ENCODE measurements around the gene SYMPK. TPM values are rescaled to one million over a fixed set of nuclear protein-coding genes. Genes with fewer than 3 reads are reported as not detected.
A peak's percentile ranks its signal among the peaks of the same experiment; 100 is the strongest.

Gene SYMPK
- total RNA-seq, 1 donor from 2014 or later: 70.0 TPM

DNA sequence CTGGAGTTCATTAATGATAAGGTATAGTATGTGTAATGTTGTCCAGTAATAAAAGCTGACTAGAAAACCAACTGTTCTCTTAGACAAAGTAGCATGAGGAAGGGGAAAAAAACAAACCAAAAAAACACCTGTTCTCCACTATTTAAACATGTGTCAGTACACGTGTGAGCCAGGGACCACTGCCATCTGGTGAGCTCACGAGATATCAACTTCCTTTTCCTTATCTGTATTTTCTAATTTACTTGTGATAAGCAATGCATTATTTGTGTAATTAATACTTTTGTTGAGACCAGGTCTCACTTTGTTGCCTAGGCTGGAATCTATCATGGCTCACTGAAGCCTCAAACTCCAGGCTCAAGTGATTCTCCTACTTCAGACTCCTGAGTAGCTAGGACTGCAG lies 89.6 kb downstream of the SYMPK start:
- Histone ChIP-seq H3K9ac (ENCODE audit: low read length) (no peak overlapping the region), H3K4me1 (ENCODE audit: insufficient read depth, low read length) (peaks cover 10% of the 10 kb centered on the region), H3K79me2 (ENCODE audit: insufficient read depth, low read length) (no peaks in the 10 kb centered on the region), H3K36me3 (ENCODE audit: insufficient read depth, low read length) (peaks cover 14% of the 10 kb centered on the region), H4K20me1 (ENCODE audit: insufficient read depth, low read length) (peaks cover 43% of the 10 kb centered on the region), H2AFZ (ENCODE audit: low read depth, low read length) (no peak overlapping the region), H3K4me2 (ENCODE audit: low read length) (no peak overlapping the region), H3K27me3 (ENCODE audit: insufficient read depth, low read length) (no peaks in the 10 kb centered on the region), H3K4me3 (ENCODE audit: insufficient read depth, low read depth, low read length) (no peak overlapping the region), H3K9me3 (ENCODE audit: insufficient read depth, low read depth, low read length) (no peaks in the 10 kb centered on the region), H3K27ac (ENCODE audit: low read depth, low read length) (no peak overlapping the region)
- peaks cover 9% of the 10 kb centered on the region for H3K4me1 Mint-ChIP-seq (ENCODE audit: low read depth, unreplicated experiment)
- no peak for TF ChIP-seq EZH2 (IDR thresholded peaks at IDR 0.05; ENCODE audit: insufficient read depth, low read length)
- TF ChIP-seq, protein P1, sequence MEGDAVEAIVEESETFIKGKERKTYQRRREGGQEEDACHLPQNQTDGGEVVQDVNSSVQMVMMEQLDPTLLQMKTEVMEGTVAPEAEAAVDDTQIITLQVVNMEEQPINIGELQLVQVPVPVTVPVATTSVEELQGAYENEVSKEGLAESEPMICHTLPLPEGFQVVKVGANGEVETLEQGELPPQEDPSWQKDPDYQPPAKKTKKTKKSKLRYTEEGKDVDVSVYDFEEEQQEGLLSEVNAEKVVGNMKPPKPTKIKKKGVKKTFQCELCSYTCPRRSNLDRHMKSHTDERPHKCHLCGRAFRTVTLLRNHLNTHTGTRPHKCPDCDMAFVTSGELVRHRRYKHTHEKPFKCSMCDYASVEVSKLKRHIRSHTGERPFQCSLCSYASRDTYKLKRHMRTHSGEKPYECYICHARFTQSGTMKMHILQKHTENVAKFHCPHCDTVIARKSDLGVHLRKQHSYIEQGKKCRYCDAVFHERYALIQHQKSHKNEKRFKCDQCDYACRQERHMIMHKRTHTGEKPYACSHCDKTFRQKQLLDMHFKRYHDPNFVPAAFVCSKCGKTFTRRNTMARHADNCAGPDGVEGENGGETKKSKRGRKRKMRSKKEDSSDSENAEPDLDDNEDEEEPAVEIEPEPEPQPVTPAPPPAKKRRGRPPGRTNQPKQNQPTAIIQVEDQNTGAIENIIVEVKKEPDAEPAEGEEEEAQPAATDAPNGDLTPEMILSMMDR (IDR thresholded peaks at IDR 0.05; ENCODE audit: insufficient read depth, low read depth, low read length): no peak
- FAIRE-seq: no peak
- H3K36me3 Mint-ChIP-seq (ENCODE audit: low read depth, unreplicated experiment): peaks cover 13% of the 10 kb centered on the region
- no peak overlapping the region for H3K4me3 Mint-ChIP-seq (ENCODE audit: unreplicated experiment)
- no peaks in the 10 kb centered on the region for H3K27me3 Mint-ChIP-seq (ENCODE audit: low read depth, unreplicated experiment)
- no peak for DNase-seq (ENCODE audit: low read depth)
- H3K27ac Mint-ChIP-seq (ENCODE audit: unreplicated experiment): peak overlapping the region; percentile 58
- peaks cover 2% of the 10 kb centered on the region for H3K9me3 Mint-ChIP-seq (ENCODE audit: unreplicated experiment)

DNA sequence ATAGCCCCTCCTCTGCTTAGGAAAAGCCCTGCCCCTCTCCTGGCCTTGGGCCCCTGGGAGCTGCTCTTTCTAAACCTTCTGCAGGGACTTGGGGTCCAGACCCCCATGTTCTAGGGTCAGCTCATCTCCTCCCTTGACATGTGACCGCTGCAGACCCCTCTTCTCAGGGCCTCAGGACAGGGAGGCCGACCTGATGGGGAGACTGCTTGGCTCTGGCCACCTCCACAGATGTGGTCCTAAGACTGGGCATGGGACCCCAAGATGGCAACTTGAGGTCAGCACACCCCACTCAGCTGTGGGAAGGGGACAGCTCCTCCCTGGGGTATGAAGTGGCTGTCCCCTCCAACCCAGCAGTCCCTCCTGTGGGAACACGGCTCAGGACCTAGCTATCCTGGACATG lies 90.0 kb downstream of the SYMPK start:
- peak overlapping the region; percentile 58 for H3K27ac Mint-ChIP-seq (ENCODE audit: unreplicated experiment)
- H4K20me1 ChIP-seq (ENCODE audit: insufficient read depth, low read length): peaks cover 38% of the 10 kb centered on the region
- no peaks in the 10 kb centered on the region for H3K27me3 Mint-ChIP-seq (ENCODE audit: low read depth, unreplicated experiment)
- H3K27me3 ChIP-seq (ENCODE audit: insufficient read depth, low read length): no peaks in the 10 kb centered on the region
- peaks cover 10% of the 10 kb centered on the region for H3K4me1 ChIP-seq (ENCODE audit: insufficient read depth, low read length)
- H3K36me3 ChIP-seq (ENCODE audit: insufficient read depth, low read length): peaks cover 14% of the 10 kb centered on the region
- no peak overlapping the region for H3K4me3 Mint-ChIP-seq (ENCODE audit: unreplicated experiment)
- DNase-seq (ENCODE audit: low read depth) (no peak), FAIRE-seq (no peak)
- H3K4me3 ChIP-seq (ENCODE audit: insufficient read depth, low read depth, low read length): no peak overlapping the region
- no peak overlapping the region for H3K27ac ChIP-seq (ENCODE audit: low read depth, low read length)
- H2AFZ ChIP-seq (ENCODE audit: low read depth, low read length): no peak overlapping the region
- H3K36me3 Mint-ChIP-seq (ENCODE audit: low read depth, unreplicated experiment): peaks cover 11% of the 10 kb centered on the region
- H3K79me2 ChIP-seq (ENCODE audit: insufficient read depth, low read length): no peaks in the 10 kb centered on the region
- H3K9me3 ChIP-seq (ENCODE audit: insufficient read depth, low read depth, low read length): no peaks in the 10 kb centered on the region
- TF ChIP-seq, protein P1 (IDR thresholded peaks at IDR 0.05; ENCODE audit: insufficient read depth, low read depth, low read length): no peak
- no peak for TF ChIP-seq EZH2 (IDR thresholded peaks at IDR 0.05; ENCODE audit: insufficient read depth, low read length)
- H3K4me2 ChIP-seq (ENCODE audit: low read length): no peak overlapping the region
- H3K9ac ChIP-seq (ENCODE audit: low read length): no peak overlapping the region
- H3K9me3 Mint-ChIP-seq (ENCODE audit: unreplicated experiment): peaks cover under 1% of the 10 kb centered on the region
- peaks cover 9% of the 10 kb centered on the region for H3K4me1 Mint-ChIP-seq (ENCODE audit: low read depth, unreplicated experiment)

DNA sequence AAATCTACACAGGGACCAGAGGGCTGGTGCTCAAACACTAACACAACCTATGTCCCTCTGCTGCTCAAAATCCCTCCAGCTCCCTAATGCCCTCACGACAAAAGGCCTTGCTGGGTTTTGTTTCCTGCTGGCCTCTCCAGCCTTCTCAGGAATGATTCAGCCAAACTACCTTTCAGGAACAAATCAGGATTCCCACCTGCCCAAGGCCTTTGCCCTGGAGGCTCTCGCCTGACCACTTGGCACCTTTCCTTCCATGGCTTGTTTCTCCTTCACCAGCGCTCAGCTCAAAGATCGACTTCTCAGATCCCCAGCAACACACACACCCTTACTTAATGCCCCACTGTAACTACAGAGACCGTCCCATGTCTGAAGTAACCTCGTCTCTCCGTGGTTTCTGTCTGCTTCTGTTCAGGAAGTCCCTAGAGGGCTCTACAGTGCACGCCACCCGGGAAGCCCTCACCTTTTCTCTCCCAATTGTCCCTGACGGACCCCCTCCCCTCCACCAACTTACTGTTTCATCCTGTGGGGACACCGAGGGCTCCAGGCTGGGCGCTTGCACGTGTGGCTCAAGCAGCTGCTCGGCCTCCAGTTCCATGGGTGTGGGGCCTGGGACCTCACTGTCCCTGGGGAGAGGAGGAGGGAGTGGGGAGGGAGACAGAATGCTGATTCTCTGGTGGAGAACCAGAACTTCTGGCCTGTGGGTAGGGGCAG lies 90.7 kb downstream of the SYMPK start:
- FAIRE-seq (no peak), DNase-seq (ENCODE audit: low read depth) (no peak)
- H3K4me2 ChIP-seq (ENCODE audit: low read length): no peak overlapping the region
- H3K4me3 ChIP-seq (ENCODE audit: insufficient read depth, low read depth, low read length): no peak overlapping the region
- H2AFZ ChIP-seq (ENCODE audit: low read depth, low read length): no peak overlapping the region
- peak overlapping the region; percentile 7 for H3K27ac Mint-ChIP-seq (ENCODE audit: unreplicated experiment)
- peaks cover 8% of the 10 kb centered on the region for H3K36me3 Mint-ChIP-seq (ENCODE audit: low read depth, unreplicated experiment)
- H3K4me1 ChIP-seq (ENCODE audit: insufficient read depth, low read length): peaks cover 11% of the 10 kb centered on the region
- H3K27me3 Mint-ChIP-seq (ENCODE audit: low read depth, unreplicated experiment): no peaks in the 10 kb centered on the region
- no peak overlapping the region for H3K9ac ChIP-seq (ENCODE audit: low read length)
- no peak overlapping the region for H3K27ac ChIP-seq (ENCODE audit: low read depth, low read length)
- no peaks in the 10 kb centered on the region for H3K9me3 ChIP-seq (ENCODE audit: insufficient read depth, low read depth, low read length)
- TF ChIP-seq, protein P1 (IDR thresholded peaks at IDR 0.05; ENCODE audit: insufficient read depth, low read depth, low read length): no peak
- TF ChIP-seq EZH2 (IDR thresholded peaks at IDR 0.05; ENCODE audit: insufficient read depth, low read length): no peak
- H3K4me1 Mint-ChIP-seq (ENCODE audit: low read depth, unreplicated experiment): peaks cover 9% of the 10 kb centered on the region
- H3K36me3 ChIP-seq (ENCODE audit: insufficient read depth, low read length): peaks cover 14% of the 10 kb centered on the region
- H3K79me2 ChIP-seq (ENCODE audit: insufficient read depth, low read length): no peaks in the 10 kb centered on the region
- no peaks in the 10 kb centered on the region for H3K9me3 Mint-ChIP-seq (ENCODE audit: unreplicated experiment)
- H3K27me3 ChIP-seq (ENCODE audit: insufficient read depth, low read length): no peaks in the 10 kb centered on the region
- H4K20me1 ChIP-seq (ENCODE audit: insufficient read depth, low read length): peaks cover 35% of the 10 kb centered on the region
- peak overlapping the region; percentile 17 for H3K4me3 Mint-ChIP-seq (ENCODE audit: unreplicated experiment)
